ENCODE results near the gene CD55.
A peak's percentile ranks its signal among the peaks of the same experiment; 100 is the strongest.

Gene CD55

DNA sequence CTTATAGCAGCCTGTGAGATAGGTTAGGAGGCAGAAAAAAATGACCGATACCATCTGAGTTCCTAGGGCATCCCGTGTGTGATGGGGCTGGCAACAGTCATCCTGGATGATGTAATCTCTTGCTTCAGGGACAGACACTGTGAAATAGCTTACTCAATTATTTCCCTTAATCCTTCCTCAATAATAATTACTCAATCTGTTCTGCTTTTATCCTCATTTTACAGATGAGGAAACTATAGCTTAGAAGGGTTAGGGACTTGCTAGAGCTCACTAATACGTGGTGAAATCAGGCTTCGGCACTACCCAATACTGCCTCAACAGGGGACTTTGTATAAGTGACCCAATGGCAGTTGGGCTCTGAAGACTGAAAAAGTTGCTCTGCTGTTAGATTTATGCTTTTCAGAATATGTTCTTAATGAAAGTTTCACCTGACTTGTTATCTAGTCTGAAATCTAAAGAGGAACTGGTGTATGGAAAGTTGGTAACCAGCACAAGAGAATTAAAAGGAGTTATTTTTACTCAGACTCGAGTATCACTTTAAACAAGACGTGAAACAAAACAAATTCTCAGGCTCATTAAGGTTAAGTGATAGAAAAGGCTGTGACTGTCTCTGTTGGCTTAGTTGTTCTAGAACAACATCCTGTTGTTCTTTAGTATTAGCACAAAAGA lies 14.4 kb downstream of the CD55 start:
- peak overlapping the region; percentile 43 for H3K4me3 Mint-ChIP-seq
- peaks cover 28% of the 10 kb centered on the region for H3K36me3 Mint-ChIP-seq (ENCODE audit: insufficient read depth)
- peak; percentile 66 for ATAC-seq (replicated peaks; ENCODE audit: extremely low read depth, poor library complexity, severe bottlenecking)
- no peak for DNase-seq (ENCODE audit: low spot score in 2 of 2)
- H3K27ac Mint-ChIP-seq (ENCODE audit: low read depth), result peak overlapping the region; percentile 79
- peaks cover 6% of the 10 kb centered on the region for H3K9me3 Mint-ChIP-seq
- peaks cover 39% of the 10 kb centered on the region for H3K4me1 Mint-ChIP-seq
- no peaks in the 10 kb centered on the region for H3K27me3 Mint-ChIP-seq

DNA sequence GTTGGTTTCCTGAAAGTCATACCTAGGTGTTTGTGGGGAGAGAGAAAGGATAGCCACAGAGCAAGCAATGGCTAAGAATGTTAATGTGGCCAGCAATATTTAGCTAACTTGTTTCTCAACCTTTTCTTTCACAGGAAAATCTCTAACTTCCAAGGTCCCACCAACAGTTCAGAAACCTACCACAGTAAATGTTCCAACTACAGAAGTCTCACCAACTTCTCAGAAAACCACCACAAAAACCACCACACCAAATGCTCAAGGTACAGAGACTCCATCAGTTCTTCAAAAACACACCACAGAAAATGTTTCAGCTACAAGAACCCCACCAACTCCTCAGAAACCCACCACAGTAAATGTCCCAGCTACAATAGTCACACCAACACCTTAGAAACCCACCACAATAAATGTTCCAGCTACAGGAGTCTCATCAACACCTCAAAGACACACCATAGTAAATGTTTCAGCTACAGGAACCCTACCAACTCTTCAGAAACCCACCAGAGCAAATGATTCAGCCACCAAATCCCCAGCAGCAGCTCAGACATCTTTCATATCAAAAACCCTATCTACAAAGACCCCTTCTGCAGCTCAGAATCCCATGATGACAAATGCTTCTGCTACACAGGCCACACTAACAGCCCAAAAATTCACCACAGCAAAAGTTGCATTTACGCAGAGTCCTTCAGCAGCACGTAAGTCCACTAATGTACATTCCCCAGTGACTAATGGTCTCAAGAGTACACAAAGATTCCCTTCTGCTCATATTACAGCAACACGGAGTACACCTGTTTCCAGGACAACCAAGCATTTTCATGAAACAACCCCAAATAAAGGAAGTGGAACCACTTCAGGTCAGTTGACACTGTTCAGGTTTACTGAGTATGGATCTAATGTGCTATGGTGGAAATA lies 15.3 kb downstream of the CD55 start:
- H3K9me3 Mint-ChIP-seq, result peaks cover 6% of the 10 kb centered on the region
- DNase-seq (ENCODE audit: low spot score in 2 of 2), result peak in 1 of 2 donors; percentile 33

GRCh38 chr1:207342332-207342731 lies 20.9 kb downstream of the CD55 start:
- no peak for DNase-seq (ENCODE audit: low spot score in 2 of 2)
- no peak for ATAC-seq (replicated peaks; ENCODE audit: extremely low read depth, poor library complexity, severe bottlenecking)
- H3K36me3 Mint-ChIP-seq (ENCODE audit: insufficient read depth), result peaks cover 26% of the 10 kb centered on the region
- H3K9me3 Mint-ChIP-seq, result no peaks in the 10 kb centered on the region
- H3K4me3 Mint-ChIP-seq, result no peak overlapping the region
- no peaks in the 10 kb centered on the region for H3K27me3 Mint-ChIP-seq
- peaks cover 53% of the 10 kb centered on the region for H3K4me1 Mint-ChIP-seq
- H3K27ac Mint-ChIP-seq (ENCODE audit: low read depth), result peak overlapping the region; percentile 78

More for the DNA sequence above, 15.3 kb downstream of the CD55 start:
- H3K36me3 Mint-ChIP-seq (ENCODE audit: insufficient read depth), result peaks cover 32% of the 10 kb centered on the region
- H3K27ac Mint-ChIP-seq (ENCODE audit: low read depth), result peak overlapping the region; percentile 79
- H3K27me3 Mint-ChIP-seq, result no peaks in the 10 kb centered on the region
- peaks cover 47% of the 10 kb centered on the region for H3K4me1 Mint-ChIP-seq
- peak; percentile 61 for ATAC-seq (replicated peaks; ENCODE audit: extremely low read depth, poor library complexity, severe bottlenecking)
- H3K4me3 Mint-ChIP-seq, result peak overlapping the region; percentile 43

DNA sequence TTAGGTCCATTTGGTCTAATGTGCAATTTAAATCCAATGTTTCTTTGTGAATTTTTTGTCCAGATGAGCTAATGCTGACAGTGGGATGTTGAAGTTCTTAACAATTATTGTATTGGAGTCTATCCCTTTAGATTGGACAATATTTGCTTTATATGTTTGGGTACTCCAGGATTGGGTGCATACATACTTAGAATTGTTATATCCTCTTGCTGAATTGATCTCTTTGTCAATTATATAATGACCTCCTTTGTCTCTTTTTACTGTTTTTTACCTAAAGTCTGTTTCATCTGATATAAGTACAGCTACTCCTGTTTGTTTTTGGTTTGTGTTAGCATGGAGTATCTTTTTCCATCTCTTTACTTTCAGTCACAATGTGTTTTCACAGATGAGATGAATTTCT lies 22.2 kb downstream of the CD55 start:
- Mint-ChIP-seq H3K4me1 (peaks cover 49% of the 10 kb centered on the region), H3K27ac (ENCODE audit: low read depth) (no peak overlapping the region), H3K36me3 (ENCODE audit: insufficient read depth) (peaks cover 34% of the 10 kb centered on the region), H3K9me3 (no peaks in the 10 kb centered on the region), H3K27me3 (no peaks in the 10 kb centered on the region), H3K4me3 (no peak overlapping the region)
- ATAC-seq (replicated peaks; ENCODE audit: extremely low read depth, poor library complexity, severe bottlenecking) (no peak), DNase-seq (ENCODE audit: low spot score in 2 of 2) (no peak)

- ATAC-seq (replicated peaks; ENCODE audit: extremely low read depth, poor library complexity, severe bottlenecking) (no peak), DNase-seq (ENCODE audit: low spot score in 2 of 2) (no peak)
- peaks cover 34% of the 10 kb centered on the region for H3K36me3 Mint-ChIP-seq (ENCODE audit: insufficient read depth)
- no peaks in the 10 kb centered on the region for H3K9me3 Mint-ChIP-seq
- peaks cover 50% of the 10 kb centered on the region for H3K4me1 Mint-ChIP-seq
- H3K4me3 Mint-ChIP-seq, result no peak overlapping the region
- no peaks in the 10 kb centered on the region for H3K27me3 Mint-ChIP-seq
- H3K27ac Mint-ChIP-seq (ENCODE audit: low read depth), result no peak overlapping the region
Observed at GRCh38 chr1:207344221-207344620, 22.7 kb downstream of the CD55 start.

DNA sequence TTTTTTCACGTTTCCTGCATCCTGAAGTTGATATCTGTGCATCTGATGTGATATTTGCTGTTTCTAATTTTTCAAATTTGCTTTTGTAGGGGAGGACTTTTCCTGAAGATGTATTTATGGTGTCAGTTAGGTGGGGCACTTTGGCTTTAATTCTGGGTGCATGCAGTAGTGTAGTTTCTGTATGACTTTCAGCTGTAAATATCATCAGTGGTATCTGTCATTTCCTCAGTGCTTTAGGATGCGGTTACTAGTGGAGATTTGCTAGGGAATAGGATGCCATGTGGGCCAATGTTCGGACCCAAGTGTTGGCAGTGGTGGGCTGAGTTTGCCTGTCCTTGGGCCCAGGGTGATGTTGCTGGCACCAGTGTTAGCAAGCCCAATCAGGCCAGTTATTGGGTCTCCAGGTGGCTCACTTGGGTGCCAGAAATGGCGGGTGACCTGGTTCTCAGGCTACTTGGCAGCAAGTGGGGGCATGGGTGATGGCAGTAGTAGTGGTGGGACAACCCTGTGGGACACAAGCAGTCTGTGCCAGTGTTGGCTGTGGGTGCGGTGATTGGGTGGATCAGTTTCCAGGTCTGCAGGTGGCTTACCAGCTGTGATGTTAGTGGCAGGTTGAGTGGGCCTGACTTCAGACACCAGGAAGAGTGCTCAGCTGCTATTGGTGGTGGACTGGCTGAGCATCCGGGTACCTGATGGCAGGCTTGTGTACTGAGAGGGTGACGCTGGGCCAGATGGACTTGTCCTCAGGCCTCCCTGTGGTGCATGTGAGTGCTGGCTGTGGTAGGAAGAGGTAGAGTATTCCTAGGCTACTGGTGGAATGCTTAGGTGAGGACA lies 24.4 kb downstream of the CD55 start:
- DNase-seq (ENCODE audit: low spot score in 2 of 2), result no peak
- Mint-ChIP-seq H3K4me3 (no peak overlapping the region), H3K9me3 (no peaks in the 10 kb centered on the region), H3K27me3 (no peaks in the 10 kb centered on the region), H3K4me1 (peaks cover 65% of the 10 kb centered on the region), H3K27ac (ENCODE audit: low read depth) (peak overlapping the region; percentile 82), H3K36me3 (ENCODE audit: insufficient read depth) (peaks cover 33% of the 10 kb centered on the region)
- no peak for ATAC-seq (replicated peaks; ENCODE audit: extremely low read depth, poor library complexity, severe bottlenecking)

DNA sequence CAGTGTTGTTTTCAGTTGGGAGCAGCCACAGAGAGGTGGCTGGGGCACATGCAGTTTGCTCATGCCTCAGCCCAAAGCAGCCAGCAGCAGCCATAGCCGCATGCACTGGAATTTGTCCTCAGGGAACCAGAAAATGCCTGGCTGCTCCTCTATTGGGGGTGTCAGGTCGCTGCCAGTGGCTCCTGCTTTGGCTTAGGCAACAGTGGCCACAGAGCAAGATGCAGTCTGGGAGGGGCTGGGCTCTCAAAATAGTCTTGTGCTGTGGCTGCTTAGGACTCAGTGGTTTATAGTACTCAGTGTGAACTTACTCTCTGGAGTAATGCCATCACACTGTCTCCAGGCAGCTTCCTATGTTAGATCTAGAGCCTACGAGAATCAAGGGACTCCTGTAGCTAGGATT lies 25.0 kb downstream of the CD55 start:
- no peaks in the 10 kb centered on the region for H3K9me3 Mint-ChIP-seq
- no peaks in the 10 kb centered on the region for H3K27me3 Mint-ChIP-seq
- peaks cover 65% of the 10 kb centered on the region for H3K4me1 Mint-ChIP-seq
- no peak overlapping the region for H3K4me3 Mint-ChIP-seq
- H3K27ac Mint-ChIP-seq (ENCODE audit: low read depth), result peak overlapping the region; percentile 82
- no peak for DNase-seq (ENCODE audit: low spot score in 2 of 2)
- ATAC-seq (replicated peaks; ENCODE audit: extremely low read depth, poor library complexity, severe bottlenecking), result no peak
- peaks cover 30% of the 10 kb centered on the region for H3K36me3 Mint-ChIP-seq (ENCODE audit: insufficient read depth)

- Mint-ChIP-seq H3K4me3 (no peak overlapping the region), H3K9me3 (no peaks in the 10 kb centered on the region)
Observed at GRCh38 chr1:207349979-207350378, 28.5 kb downstream of the CD55 start.

DNA sequence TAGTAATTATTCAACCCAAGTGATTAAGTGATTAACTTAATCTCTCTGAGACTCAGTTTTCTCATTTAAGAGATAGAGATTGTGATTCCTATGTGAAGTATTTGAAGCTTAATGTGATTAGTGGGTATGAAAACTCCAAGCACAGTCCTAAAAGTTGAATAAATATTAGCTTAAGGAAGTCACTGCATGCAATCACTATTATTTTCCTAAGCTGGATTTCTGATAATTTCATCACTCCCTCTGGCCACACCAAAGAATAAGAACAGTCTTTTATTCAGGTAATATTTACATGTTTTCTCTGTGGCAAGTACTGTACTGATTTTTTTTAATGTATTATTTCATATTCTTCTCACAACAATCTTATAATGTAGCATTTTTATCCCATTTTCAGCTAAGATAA lies 31.1 kb downstream of the CD55 start:
- peaks cover 21% of the 10 kb centered on the region for H3K4me1 Mint-ChIP-seq
- no peak overlapping the region for H3K4me3 Mint-ChIP-seq
- peaks cover 20% of the 10 kb centered on the region for H3K36me3 Mint-ChIP-seq (ENCODE audit: insufficient read depth)
- DNase-seq (ENCODE audit: low spot score in 2 of 2) (no peak), ATAC-seq (replicated peaks; ENCODE audit: extremely low read depth, poor library complexity, severe bottlenecking) (no peak)
- no peak overlapping the region for H3K27ac Mint-ChIP-seq (ENCODE audit: low read depth)
- H3K27me3 Mint-ChIP-seq, result no peaks in the 10 kb centered on the region
- H3K9me3 Mint-ChIP-seq, result no peaks in the 10 kb centered on the region

More at GRCh38 chr1:207349979-207350378, 28.5 kb downstream of the CD55 start:
- DNase-seq (ENCODE audit: low spot score in 2 of 2) (no peak), ATAC-seq (replicated peaks; ENCODE audit: extremely low read depth, poor library complexity, severe bottlenecking) (no peak)
- Mint-ChIP-seq H3K4me1 (peaks cover 34% of the 10 kb centered on the region), H3K27me3 (no peaks in the 10 kb centered on the region), H3K27ac (ENCODE audit: low read depth) (no peak overlapping the region), H3K36me3 (ENCODE audit: insufficient read depth) (peaks cover 22% of the 10 kb centered on the region)

GRCh38 chr1:207355060-207355459 lies 33.6 kb downstream of the CD55 start:
- no peaks in the 10 kb centered on the region for H3K27me3 Mint-ChIP-seq
- H3K4me3 Mint-ChIP-seq, result no peak overlapping the region
- no peak for ATAC-seq (replicated peaks; ENCODE audit: extremely low read depth, poor library complexity, severe bottlenecking)
- no peaks in the 10 kb centered on the region for H3K9me3 Mint-ChIP-seq
- peaks cover 13% of the 10 kb centered on the region for H3K4me1 Mint-ChIP-seq
- no peak overlapping the region for H3K27ac Mint-ChIP-seq (ENCODE audit: low read depth)
- H3K36me3 Mint-ChIP-seq (ENCODE audit: insufficient read depth), result peaks cover 11% of the 10 kb centered on the region
- DNase-seq (ENCODE audit: low spot score in 2 of 2), result no peak

- peaks cover 7% of the 10 kb centered on the region for H3K36me3 Mint-ChIP-seq (ENCODE audit: insufficient read depth)
- no peak overlapping the region for H3K27ac Mint-ChIP-seq (ENCODE audit: low read depth)
- peaks cover 6% of the 10 kb centered on the region for H3K4me1 Mint-ChIP-seq
- DNase-seq (ENCODE audit: low spot score in 2 of 2) (no peak), ATAC-seq (replicated peaks; ENCODE audit: extremely low read depth, poor library complexity, severe bottlenecking) (no peak)
- H3K9me3 Mint-ChIP-seq, result no peaks in the 10 kb centered on the region
- no peak overlapping the region for H3K4me3 Mint-ChIP-seq
- H3K27me3 Mint-ChIP-seq, result no peaks in the 10 kb centered on the region
Observed at GRCh38 chr1:207355513-207356295, 34.2 kb downstream of the CD55 start.

GRCh38 chr1:207361029-207361428 lies 39.6 kb downstream of the CD55 start:
- no peak for DNase-seq (ENCODE audit: low spot score in 2 of 2)
- Mint-ChIP-seq H3K4me1 (no peaks in the 10 kb centered on the region), H3K27ac (ENCODE audit: low read depth) (no peak overlapping the region), H3K4me3 (no peak overlapping the region), H3K36me3 (ENCODE audit: insufficient read depth) (peaks cover 2% of the 10 kb centered on the region), H3K27me3 (no peaks in the 10 kb centered on the region), H3K9me3 (no peaks in the 10 kb centered on the region)
- no peak for ATAC-seq (replicated peaks; ENCODE audit: extremely low read depth, poor library complexity, severe bottlenecking)

All from central memory CD8-positive, alpha-beta T cell (primary cell).